Calu3 (cell line): ENCODE results near the gene ELL. TPM values are rescaled to one million over a fixed set of nuclear protein-coding genes. Genes with fewer than 3 reads are reported as not detected.

Experiments used
- BruUV-seq: library from RNA; stranded (reverse); fragments of 400-500 nt; replicated peaks from 2 replicates; lab custom pipeline; 2021; lab: Mats Ljungman, UMichigan
- CTCF ChIA-PET: fragments of 300-600 bp; sonication (Branson Sonifier 250); formaldehyde crosslinking; loops from one replicate; lab custom pipeline; 2022; ENCODE audit warnings: antibody characterized with exemption; lab: Charles Lee
- DNase-seq: peaks from one replicate; pipeline ENCODE4 v3.0.0; 2022
- H3K27ac Mint-ChIP-seq: one replicate; pipeline ENCODE4 v1.8.0; 2022; ENCODE audit warnings: mixed read lengths; ENCODE audit not compliant: unreplicated experiment
- H3K27me3 Mint-ChIP-seq: one replicate; pipeline ENCODE4 v1.8.0; 2022; ENCODE audit warnings: mixed read lengths; ENCODE audit not compliant: unreplicated experiment
- H3K36me3 Mint-ChIP-seq: one replicate; pipeline ENCODE4 v1.8.0; 2022; ENCODE audit warnings: mild to moderate bottlenecking, moderate library complexity, mixed read lengths; ENCODE audit not compliant: insufficient read depth, unreplicated experiment
- H3K4me1 Mint-ChIP-seq: one replicate; pipeline ENCODE4 v1.8.0; 2022; ENCODE audit warnings: mild to moderate bottlenecking, low read depth, mixed read lengths; ENCODE audit not compliant: unreplicated experiment
- H3K4me3 Mint-ChIP-seq: one replicate; pipeline ENCODE4 v1.8.0; 2022; ENCODE audit warnings: mild to moderate bottlenecking, low read depth, moderate library complexity, mixed read lengths; ENCODE audit not compliant: unreplicated experiment
- H3K9me3 Mint-ChIP-seq: one replicate; pipeline ENCODE4 v1.8.0; 2022; ENCODE audit warnings: low read depth, mixed read lengths; ENCODE audit not compliant: unreplicated experiment
- intact Hi-C: fragments of 100-400 bp; cut with micrococcal nuclease; formaldehyde crosslinking; loops from one replicate; pipeline ENCODE4 v1.10.0; 2022; ENCODE audit not compliant: unreplicated experiment
- total RNA-seq: library from RNA; stranded (reverse); gene quantifications from 2 replicates; pipeline ENCODE4 v1.2.3, GENCODE V29; 2022
- TF ChIP-seq, protein P1 (sequence below): fragments of 200-600 bp; IDR thresholded peaks from one replicate; pipeline ENCODE4 v1.8.0; 2022; ENCODE audit warnings: antibody characterized with exemption; ENCODE audit not compliant: unreplicated experiment

The ELL gene
- total RNA-seq, 1 experiment from 2014 or later = 11.0 TPM

- CTCF ChIA-PET = interaction anchor here (0.7 to 1.7 kb wide), 2 partner anchors 17 to 26 kb away, joined by 5 to 6 read pairs; no protein-coding TSS in a partner anchor
- H3K9me3 Mint-ChIP-seq = no peaks in the 10 kb centered on the region
- H3K4me1 Mint-ChIP-seq = peaks cover 8% of the 10 kb centered on the region
- peak; percentile 98 for DNase-seq
- H3K4me3 Mint-ChIP-seq = peak overlapping the region; percentile 84
- peaks cover 35% of the 10 kb centered on the region for H3K36me3 Mint-ChIP-seq
- intact Hi-C loops = no loop called here
- TF ChIP-seq, protein P1, sequence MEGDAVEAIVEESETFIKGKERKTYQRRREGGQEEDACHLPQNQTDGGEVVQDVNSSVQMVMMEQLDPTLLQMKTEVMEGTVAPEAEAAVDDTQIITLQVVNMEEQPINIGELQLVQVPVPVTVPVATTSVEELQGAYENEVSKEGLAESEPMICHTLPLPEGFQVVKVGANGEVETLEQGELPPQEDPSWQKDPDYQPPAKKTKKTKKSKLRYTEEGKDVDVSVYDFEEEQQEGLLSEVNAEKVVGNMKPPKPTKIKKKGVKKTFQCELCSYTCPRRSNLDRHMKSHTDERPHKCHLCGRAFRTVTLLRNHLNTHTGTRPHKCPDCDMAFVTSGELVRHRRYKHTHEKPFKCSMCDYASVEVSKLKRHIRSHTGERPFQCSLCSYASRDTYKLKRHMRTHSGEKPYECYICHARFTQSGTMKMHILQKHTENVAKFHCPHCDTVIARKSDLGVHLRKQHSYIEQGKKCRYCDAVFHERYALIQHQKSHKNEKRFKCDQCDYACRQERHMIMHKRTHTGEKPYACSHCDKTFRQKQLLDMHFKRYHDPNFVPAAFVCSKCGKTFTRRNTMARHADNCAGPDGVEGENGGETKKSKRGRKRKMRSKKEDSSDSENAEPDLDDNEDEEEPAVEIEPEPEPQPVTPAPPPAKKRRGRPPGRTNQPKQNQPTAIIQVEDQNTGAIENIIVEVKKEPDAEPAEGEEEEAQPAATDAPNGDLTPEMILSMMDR = no peak
- BruUV-seq = no TSS peak
- H3K27ac Mint-ChIP-seq = peak overlapping the region; percentile 96
- H3K27me3 Mint-ChIP-seq = no peaks in the 10 kb centered on the region
Measured at GRCh38 chr19:18522124-18522861, 423 bp upstream of the ELL start.

DNA sequence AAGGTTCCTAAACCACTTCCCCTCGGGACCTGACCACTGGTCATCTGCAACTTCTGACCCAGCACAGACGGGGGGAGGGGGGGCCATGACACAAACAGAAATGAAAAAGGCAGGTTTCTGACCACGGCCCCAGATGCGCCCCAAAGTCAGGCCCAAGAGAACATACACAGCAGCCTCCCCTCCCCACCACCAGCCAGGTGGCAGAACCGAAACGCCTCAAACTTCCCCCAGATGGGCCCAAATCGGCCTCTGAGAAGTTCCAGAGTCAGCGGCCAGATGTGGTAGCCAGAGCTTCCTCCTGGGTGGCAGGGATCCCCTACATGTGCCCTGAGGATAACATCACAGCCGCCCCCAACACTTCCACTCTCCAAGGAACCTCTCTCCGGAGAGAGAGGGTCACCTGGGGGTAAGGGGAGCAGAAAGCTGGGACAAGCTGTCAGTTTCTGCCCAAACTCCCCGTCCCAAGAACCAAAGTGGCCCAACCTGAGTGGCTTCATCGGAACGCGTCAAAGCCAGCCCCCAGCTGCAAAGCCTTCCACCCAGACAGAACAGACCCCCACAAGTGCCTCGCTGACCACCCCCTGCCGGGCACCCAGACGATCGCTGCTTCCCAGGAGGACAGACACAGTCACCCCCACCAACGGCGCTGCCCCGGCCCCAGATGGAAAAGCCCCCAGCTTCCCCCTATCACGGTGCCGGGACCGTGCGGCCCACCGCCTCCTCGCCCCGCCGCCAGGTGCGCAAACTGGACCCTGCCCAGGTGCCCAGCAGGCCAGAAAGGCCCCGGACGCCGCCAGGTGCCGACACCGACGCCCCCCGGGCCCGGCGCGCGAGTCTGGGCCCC, 800 bp downstream of the ELL start:
- intact Hi-C loops = no loop called here
- H3K27ac Mint-ChIP-seq = peak overlapping the region; percentile 96
- no peak for DNase-seq
- H3K27me3 Mint-ChIP-seq = no peaks in the 10 kb centered on the region
- BruUV-seq = no TSS peak
- no peaks in the 10 kb centered on the region for H3K9me3 Mint-ChIP-seq
- peaks cover 12% of the 10 kb centered on the region for H3K4me1 Mint-ChIP-seq
- H3K4me3 Mint-ChIP-seq = peak overlapping the region; percentile 84
- TF ChIP-seq, protein P1 = peak; percentile 7
- peaks cover 35% of the 10 kb centered on the region for H3K36me3 Mint-ChIP-seq
- CTCF ChIA-PET = interaction anchor here (1.1 to 2.1 kb wide), 6 partner anchors 25 to 311 kb away, joined by 3 to 6 read pairs (median 4); partner anchors contain the start of gene UPF1

- intact Hi-C loops = no loop called here
- Mint-ChIP-seq H3K36me3 (peaks cover 35% of the 10 kb centered on the region), H3K27me3 (no peaks in the 10 kb centered on the region), H3K4me3 (peak overlapping the region; percentile 84), H3K4me1 (peaks cover 20% of the 10 kb centered on the region), H3K27ac (peak overlapping the region; percentile 96), H3K9me3 (no peaks in the 10 kb centered on the region)
- TF ChIP-seq, protein P1 = peak; percentile 59
- DNase-seq = peak; percentile 71
- BruUV-seq = TSS peak; percentile 39
- CTCF ChIA-PET = interaction anchor here (0.5 to 2.1 kb wide), 8 partner anchors 24 to 1856 kb away, joined by 3 to 7 read pairs (median 4); partner anchors contain the start of gene UPF1
Measured at GRCh38 chr19:18519962-18520847, 1.7 kb downstream of the ELL start.
